HepG2 (cell line): ENCODE measurements around the gene RAB28. TPM values are rescaled to one million over a fixed set of nuclear protein-coding genes. Genes with fewer than 3 reads are reported as not detected.

Source experiments
- ARNT ChIP-seq: fragments of 450-650 bp; IDR thresholded peaks from 2 replicates; pipeline ENCODE4 v1.6.1; 2017
- EP300 ChIP-seq, 3 experiments: sonication (generic) in 1 of 3; formaldehyde crosslinking in 1 of 3; IDR thresholded peaks; 2 replicates each; pipeline versions ENCODE4 v1.5.1 to v1.6.1; 2011 to 2020; ENCODE audit warnings: low read depth in 2 of 3, low read length in 2 of 3, borderline replicate concordance in 1 of 3, improper control_type of control experiment in 1 of 3, mild to moderate bottlenecking in 1 of 3, missing genetic modification reagents in 1 of 3, moderate library complexity in 1 of 3
- IKZF1 ChIP-seq: fragments of 450-650 bp; IDR thresholded peaks from 2 replicates; pipeline ENCODE4 v1.7.1; 2016
- NCOA2 ChIP-seq: sonication (generic); formaldehyde crosslinking; IDR thresholded peaks from 2 replicates; pipeline ENCODE4 v1.8.0; 2022; ENCODE audit warnings: inconsistent platforms
- RARG ChIP-seq: sonication (generic); formaldehyde crosslinking; IDR thresholded peaks from 2 replicates; pipeline ENCODE4 v1.4.0; 2020; ENCODE audit warnings: low read depth, mild to moderate bottlenecking, missing genetic modification reagents
- SMC3 ChIP-seq: IDR thresholded peaks from 2 replicates; pipeline ENCODE4 v1.6.1; 2011; ENCODE audit warnings: low read length, improper control_type of control experiment
- TEAD2 ChIP-seq: sonication (generic); formaldehyde crosslinking; IDR thresholded peaks from 2 replicates; pipeline ENCODE4 v1.9.0; 2021; ENCODE audit warnings: missing genetic modification reagents
- ZNF264 ChIP-seq: sonication (generic); formaldehyde crosslinking; IDR thresholded peaks from 2 replicates; pipeline ENCODE4 v1.4.0; 2020; ENCODE audit warnings: missing genetic modification reagents
- ZNF569 ChIP-seq: sonication (generic); formaldehyde crosslinking; IDR thresholded peaks from 2 replicates; pipeline ENCODE4 v1.5.0; 2020; ENCODE audit warnings: mild to moderate bottlenecking, missing genetic modification reagents, moderate library complexity, borderline replicate concordance
- ZNF577 ChIP-seq: sonication (generic); formaldehyde crosslinking; IDR thresholded peaks from 2 replicates; pipeline ENCODE4 v1.4.0; 2020; ENCODE audit warnings: mild to moderate bottlenecking, low read depth, missing genetic modification reagents, borderline replicate concordance
- ZNF605 ChIP-seq: sonication (generic); formaldehyde crosslinking; IDR thresholded peaks from 2 replicates; pipeline ENCODE4 v1.8.0; 2022; ENCODE audit warnings: mild to moderate bottlenecking, missing genetic modification reagents
- polyA plus RNA-seq, 8 experiments: library from polyadenylated mRNA; depleted of rRNA in 3 of 8; stranded (reverse) in 7 of 8; unstranded in 1 of 8; fragments of >200 nt; fragmentation: Illumina TruSeq in 4 of 8; extraction: Trizol in 4 of 8; gene quantifications; 2 replicates each; pipeline versions ENCODE4 v1.2.1 to v1.2.3, GENCODE V29; 2011 to 2016; ENCODE audit warnings: low read depth in 4 of 8, missing spikeins in 1 of 8, mixed read lengths in 1 of 8; ENCODE audit not compliant: insufficient read depth in 1 of 8
- total RNA-seq, 5 experiments: library from RNA; depleted of rRNA; stranded (reverse); fragments of >200 nt; fragmentation: Illumina TruSeq; extraction: Trizol; gene quantifications; 2 replicates each; pipeline ENCODE4 v1.2.3, GENCODE V29; 2016; ENCODE audit warnings: low read depth in 1 of 5
- TF ChIP-seq, protein P1 (sequence below): sonication (generic); formaldehyde crosslinking; IDR thresholded peaks from 2 replicates; pipeline ENCODE4 v1.4.0; 2020; ENCODE audit warnings: missing genetic modification reagents
- TF ChIP-seq, protein P2 (sequence below): sonication (generic); formaldehyde crosslinking; IDR thresholded peaks from 2 replicates; pipeline ENCODE4 v1.4.0; 2020; ENCODE audit warnings: missing genetic modification reagents, low read depth, mild to moderate bottlenecking, borderline replicate concordance
- TF ChIP-seq, protein P3 (sequence below): sonication (generic); formaldehyde crosslinking; IDR thresholded peaks from 2 replicates; pipeline ENCODE4 v1.8.0; 2022; ENCODE audit warnings: missing genetic modification reagents, low read depth, mild to moderate bottlenecking, borderline replicate concordance
- TF ChIP-seq, protein P4 (sequence below): sonication (generic); formaldehyde crosslinking; IDR thresholded peaks from 2 replicates; pipeline ENCODE4 v1.8.0; 2022; ENCODE audit warnings: mild to moderate bottlenecking, missing genetic modification reagents, moderate library complexity
- TF ChIP-seq, protein P5 (sequence below): sonication (generic); formaldehyde crosslinking; IDR thresholded peaks from 2 replicates; pipeline ENCODE4 v1.4.0; 2020; ENCODE audit warnings: missing genetic modification reagents
- TF ChIP-seq, protein P6 (sequence below): IDR thresholded peaks from 2 replicates; pipeline ENCODE4 v1.6.1; 2016; ENCODE audit warnings: missing biosample characterization, missing genetic modification reagents, low read depth

RAB28 gene
- total and polyA plus RNA-seq, 2 of the 13 experiments (the other 11 are each of a cell fraction or from before 2014, with no cell fraction given), result 11.8 to 18.2 TPM

DNA sequence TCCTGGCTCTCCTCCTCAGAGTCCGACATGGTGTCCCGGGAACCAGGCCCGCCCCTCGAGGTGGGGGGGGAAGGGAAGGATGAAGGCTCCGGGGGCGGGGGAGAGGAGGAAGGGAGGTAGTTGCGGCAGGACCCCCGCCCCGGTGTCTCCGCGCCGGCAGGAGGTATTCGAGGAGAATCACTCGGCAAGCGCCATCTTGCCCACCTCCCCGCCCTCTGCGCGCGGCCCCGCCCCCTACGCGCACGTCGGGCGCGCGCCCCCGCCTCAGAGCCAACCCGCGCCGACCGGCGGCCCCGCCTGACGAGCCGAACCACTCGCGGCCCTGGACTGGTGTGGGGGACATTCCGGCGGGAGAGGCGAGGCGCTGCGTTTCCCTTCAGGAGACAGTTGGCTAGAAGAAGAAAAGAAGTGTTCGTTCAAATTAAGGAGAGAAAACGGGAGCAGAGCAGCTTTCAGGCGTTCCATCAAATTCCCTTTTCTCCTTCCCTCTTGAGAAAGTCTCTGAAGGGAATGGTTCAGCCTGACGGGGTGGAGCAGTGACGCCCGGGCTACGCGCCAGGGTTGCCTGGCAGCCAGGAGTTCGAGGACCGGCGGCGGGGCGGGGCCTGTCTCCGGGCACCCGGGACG is at the start of gene RAB28 (continued):
- TF ChIP-seq, protein P1, sequence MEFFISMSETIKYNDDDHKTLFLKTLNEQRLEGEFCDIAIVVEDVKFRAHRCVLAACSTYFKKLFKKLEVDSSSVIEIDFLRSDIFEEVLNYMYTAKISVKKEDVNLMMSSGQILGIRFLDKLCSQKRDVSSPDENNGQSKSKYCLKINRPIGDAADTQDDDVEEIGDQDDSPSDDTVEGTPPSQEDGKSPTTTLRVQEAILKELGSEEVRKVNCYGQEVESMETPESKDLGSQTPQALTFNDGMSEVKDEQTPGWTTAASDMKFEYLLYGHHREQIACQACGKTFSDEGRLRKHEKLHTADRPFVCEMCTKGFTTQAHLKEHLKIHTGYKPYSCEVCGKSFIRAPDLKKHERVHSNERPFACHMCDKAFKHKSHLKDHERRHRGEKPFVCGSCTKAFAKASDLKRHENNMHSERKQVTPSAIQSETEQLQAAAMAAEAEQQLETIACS (CRISPR knock-in tag), result peak; percentile 87
- TF ChIP-seq ZNF569 (CRISPR knock-in tag) (no peak), TEAD2 (CRISPR knock-in tag) (no peak), RARG (CRISPR knock-in tag) (no peak), ARNT (no peak), ZNF264 (CRISPR knock-in tag) (0 out of 2 replicates have a peak, but pooled peaks have one; percentile 28), NCOA2 (CRISPR knock-in tag) (0 out of 2 replicates have a peak, but pooled peaks have one; percentile 22), ZNF605 (no peak), IKZF1 (no peak), SMC3 (no peak), ZNF577 (CRISPR knock-in tag) (no peak), EP300 (IDR thresholded peaks at IDR 0.05; ENCODE audit: low read depth in 2 of 2, low read length in 2 of 2) (no peak), EP300 (CRISPR knock-in tag; IDR thresholded peaks at IDR 0.05; ENCODE audit: borderline replicate concordance) (no peak)
- TF ChIP-seq, protein P2, sequence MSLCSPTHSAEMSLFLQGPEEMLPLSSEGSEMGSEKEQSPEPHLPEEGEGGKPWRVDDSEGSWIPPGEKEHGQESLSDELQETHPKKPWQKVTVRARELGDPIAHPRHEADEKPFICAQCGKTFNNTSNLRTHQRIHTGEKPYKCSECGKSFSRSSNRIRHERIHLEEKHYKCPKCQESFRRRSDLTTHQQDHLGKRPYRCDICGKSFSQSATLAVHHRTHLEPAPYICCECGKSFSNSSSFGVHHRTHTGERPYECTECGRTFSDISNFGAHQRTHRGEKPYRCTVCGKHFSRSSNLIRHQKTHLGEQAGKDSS (CRISPR knock-in tag), result no peak
- TF ChIP-seq, protein P3, sequence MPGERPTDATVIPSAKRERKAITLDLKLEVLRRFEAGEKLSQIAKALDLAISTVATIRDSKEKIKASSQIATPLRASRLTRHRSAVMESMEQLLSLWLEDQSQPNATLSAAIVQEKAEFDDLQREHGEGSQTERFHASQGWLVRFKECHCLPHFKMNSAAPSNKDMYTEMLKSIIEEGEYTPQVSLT (CRISPR knock-in tag), result no peak
- TF ChIP-seq, protein P4, sequence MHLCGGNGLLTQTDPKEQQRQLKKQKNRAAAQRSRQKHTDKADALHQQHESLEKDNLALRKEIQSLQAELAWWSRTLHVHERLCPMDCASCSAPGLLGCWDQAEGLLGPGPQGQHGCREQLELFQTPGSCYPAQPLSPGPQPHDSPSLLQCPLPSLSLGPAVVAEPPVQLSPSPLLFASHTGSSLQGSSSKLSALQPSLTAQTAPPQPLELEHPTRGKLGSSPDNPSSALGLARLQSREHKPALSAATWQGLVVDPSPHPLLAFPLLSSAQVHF, result no peak
- TF ChIP-seq, protein P5, sequence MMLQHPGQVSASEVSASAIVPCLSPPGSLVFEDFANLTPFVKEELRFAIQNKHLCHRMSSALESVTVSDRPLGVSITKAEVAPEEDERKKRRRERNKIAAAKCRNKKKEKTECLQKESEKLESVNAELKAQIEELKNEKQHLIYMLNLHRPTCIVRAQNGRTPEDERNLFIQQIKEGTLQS (CRISPR knock-in tag), result no peak
- TF ChIP-seq, protein P6, sequence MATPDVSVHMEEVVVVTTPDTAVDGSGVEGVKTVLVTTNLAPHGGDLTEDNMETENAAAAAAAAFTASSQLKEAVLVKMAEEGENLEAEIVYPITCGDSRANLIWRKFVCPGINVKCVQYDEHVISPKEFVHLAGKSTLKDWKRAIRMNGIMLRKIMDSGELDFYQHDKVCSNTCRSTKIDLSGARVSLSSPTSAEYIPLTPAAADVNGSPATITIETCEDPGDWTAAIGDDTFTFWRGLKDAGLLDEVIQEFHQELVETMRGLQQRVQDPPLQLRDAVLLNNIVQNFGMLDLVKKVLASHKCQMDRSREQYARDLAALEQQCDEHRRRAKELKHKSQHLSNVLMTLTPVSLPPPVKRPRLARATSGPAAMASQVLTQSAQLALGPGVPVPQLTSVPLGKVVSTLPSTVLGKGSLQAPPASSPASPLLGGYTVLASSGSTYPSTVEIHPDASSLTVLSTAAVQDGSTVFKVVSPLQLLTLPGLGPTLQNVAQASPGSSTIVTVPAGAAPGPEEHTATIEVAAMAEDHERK (CRISPR knock-in tag), result peak; percentile 20; the same call in 1 of the 2 replicates
